H1 (cell line): ENCODE measurements around the gene INO80. TPM values are rescaled to one million over a fixed set of nuclear protein-coding genes. Genes with fewer than 3 reads are reported as not detected.

Experiments used
- CTCF ChIA-PET: fragments of 300-600 bp; sonication (Branson Sonifier 250); formaldehyde crosslinking; loops from one replicate; lab custom pipeline; 2021; ENCODE audit not compliant: partially characterized antibody; lab: Charles Lee
- POLR2A ChIA-PET: fragments of 300-600 bp; sonication (Branson Sonifier 250); formaldehyde crosslinking; loops from one replicate; lab custom pipeline; 2021; ENCODE audit warnings: inconsistent platforms; ENCODE audit not compliant: partially characterized antibody; lab: Charles Lee
- DNase-seq, 2 experiments: peaks; one replicate each; pipeline versions ENCODE4 v3.0.0 to v3.0.0-alpha.2; 2010 to 2022; ENCODE audit warnings: low spot score in 2 of 2, low read depth in 1 of 2, mixed read lengths in 1 of 2
- FAIRE-seq: peaks from 2 replicates; lab custom pipeline; 2011; peaks lifted over from hg19 to GRCh38; lab: Jason Lieb, UNC
- H2AFZ ChIP-seq: 2 replicates; pipeline ENCODE4 v1.8.1; 2012; ENCODE audit warnings: low read length, inconsistent platforms
- H2AK5ac ChIP-seq: 2 replicates; pipeline ENCODE4 v1.6.1; 2013; ENCODE audit warnings: low read depth, low read length
- H2BK120ac ChIP-seq: replicated peaks from 2 replicates; pipeline ENCODE3; 2013; ENCODE audit warnings: low read depth, low read length, inconsistent platforms
- H2BK12ac ChIP-seq: 2 replicates; pipeline ENCODE4 v1.6.1; 2013; ENCODE audit warnings: low read depth, low read length
- H2BK15ac ChIP-seq: 2 replicates; pipeline ENCODE4 v1.6.1; 2013; ENCODE audit warnings: low read length
- H2BK20ac ChIP-seq: 2 replicates; pipeline ENCODE4 v1.6.1; 2013; ENCODE audit warnings: low read length
- H2BK5ac ChIP-seq: 2 replicates; pipeline ENCODE4 v1.6.1; 2013; ENCODE audit warnings: low read depth, low read length
- H3K14ac ChIP-seq: 2 replicates; pipeline ENCODE4 v1.6.1; 2013; ENCODE audit warnings: inconsistent platforms; ENCODE audit not compliant: insufficient read length
- H3K18ac ChIP-seq: 2 replicates; pipeline ENCODE4 v1.6.1; 2013; ENCODE audit warnings: low read length; ENCODE audit errors: extremely low read depth
- H3K23ac ChIP-seq: 2 replicates; pipeline ENCODE4 v1.6.1; 2013; ENCODE audit warnings: inconsistent platforms; ENCODE audit not compliant: insufficient read length
- H3K23me2 ChIP-seq: 2 replicates; pipeline ENCODE4 v1.6.1; 2013; ENCODE audit warnings: low read depth, low read length
- H3K27ac ChIP-seq: 2 replicates; pipeline ENCODE4 v1.6.1; 2011; ENCODE audit warnings: low read depth, low read length, inconsistent platforms
- H3K27me3 ChIP-seq, 4 experiments: replicated peaks in 1 of 4; 1 replicate in 1 of 4; 2 replicates in 3 of 4; pipeline versions ENCODE4 v1.6.1 to v1.8.1; 2011 to 2013; ENCODE audit warnings: low read length in 3 of 4, mild to moderate bottlenecking in 3 of 4, inconsistent platforms in 2 of 4, mixed read lengths in 2 of 4, moderate library complexity in 1 of 4; ENCODE audit not compliant: control insufficient read depth in 3 of 4, insufficient read depth in 3 of 4; ENCODE audit errors: extremely low read depth in 1 of 4
- H3K36me3 ChIP-seq, 4 experiments: 2 replicates each; pipeline versions ENCODE4 v1.6.1 to v1.8.1; 2011 to 2013; ENCODE audit warnings: mild to moderate bottlenecking in 4 of 4, low read length in 3 of 4, moderate library complexity in 2 of 4, control low read depth in 1 of 4, inconsistent platforms in 1 of 4; ENCODE audit not compliant: insufficient read depth in 4 of 4, control insufficient read depth in 2 of 4
- H3K4ac ChIP-seq: replicated peaks from 2 replicates; pipeline ENCODE3; 2013; ENCODE audit warnings: low read length, low read depth, mixed read lengths, inconsistent platforms; ENCODE audit not compliant: insufficient read length
- H3K4me1 ChIP-seq, 4 experiments: replicated peaks in 1 of 4; 1 replicate in 1 of 4; 2 replicates in 3 of 4; pipeline versions ENCODE4 v1.6.1 to v1.8.1; 2011 to 2013; ENCODE audit warnings: low read length in 3 of 4, inconsistent platforms in 2 of 4, mixed read lengths in 1 of 4; ENCODE audit not compliant: insufficient read depth in 4 of 4, control insufficient read depth in 3 of 4
- H3K4me2 ChIP-seq, 2 experiments: 2 replicates each; pipeline versions ENCODE4 v1.6.1 to v1.8.1; 2011 to 2013; ENCODE audit warnings: low read depth in 2 of 2, low read length in 2 of 2, control low read depth in 1 of 2, inconsistent platforms in 1 of 2, mild to moderate bottlenecking in 1 of 2; ENCODE audit not compliant: insufficient read depth in 1 of 2
- H3K4me3 ChIP-seq, 4 experiments: fragments of 200-600, 300-600 bp in 1 of 4; sonication (generic), shearing (Covaris generic), sonication (Bioruptor Twin) in 1 of 4; 2 replicates each; pipeline versions ENCODE4 v1.5.1 to v1.8.1; 2011 to 2016; ENCODE audit warnings: low read length in 4 of 4, low read depth in 3 of 4, control low read depth in 2 of 4, inconsistent platforms in 2 of 4, mild to moderate bottlenecking in 2 of 4, mixed read lengths in 1 of 4, moderate library complexity in 1 of 4; ENCODE audit not compliant: insufficient read depth in 2 of 4; ENCODE audit errors: extremely low read depth in 1 of 4
- H3K56ac ChIP-seq: replicated peaks from 2 replicates; pipeline ENCODE3; 2013; ENCODE audit warnings: low read depth, mild to moderate bottlenecking, mixed read lengths, low read length, inconsistent platforms; ENCODE audit not compliant: insufficient read length
- H3K79me1 ChIP-seq: 2 replicates; pipeline ENCODE4 v1.6.1; 2013; ENCODE audit warnings: low read depth, low read length, control low read depth
- H3K79me2 ChIP-seq, 2 experiments: 2 replicates each; pipeline versions ENCODE4 v1.6.1 to v1.8.1; 2012 to 2013; ENCODE audit warnings: low read length in 2 of 2, mild to moderate bottlenecking in 2 of 2, inconsistent platforms in 1 of 2; ENCODE audit not compliant: insufficient read depth in 2 of 2, control insufficient read depth in 1 of 2
- H3K9ac ChIP-seq, 4 experiments: replicated peaks in 1 of 4; 1 replicate in 1 of 4; 2 replicates in 3 of 4; pipeline versions ENCODE4 v1.6.1 to v1.8.1; 2011 to 2013; ENCODE audit warnings: low read depth in 3 of 4, low read length in 3 of 4, control low read depth in 2 of 4, mild to moderate bottlenecking in 2 of 4, moderate library complexity in 2 of 4, inconsistent platforms in 1 of 4; ENCODE audit errors: extremely low read depth in 1 of 4
- H3K9me3 ChIP-seq, 2 experiments: 2 replicates each; pipeline versions ENCODE4 v1.6.1 to v1.8.1; 2012 to 2013; ENCODE audit warnings: mild to moderate bottlenecking in 2 of 2, moderate library complexity in 2 of 2, control low read depth in 1 of 2, inconsistent platforms in 1 of 2, low read depth in 1 of 2, low read length in 1 of 2, mixed read lengths in 1 of 2; ENCODE audit not compliant: insufficient read depth in 2 of 2
- H4K20me1 ChIP-seq, 2 experiments: replicated peaks in 1 of 2; 2 replicates each; pipeline versions ENCODE3 to v1.8.1; 2011 to 2013; ENCODE audit warnings: inconsistent platforms in 2 of 2, low read length in 2 of 2, mild to moderate bottlenecking in 1 of 2; ENCODE audit not compliant: insufficient read depth in 2 of 2, control insufficient read depth in 1 of 2
- H4K5ac ChIP-seq: 2 replicates; pipeline ENCODE4 v1.6.1; 2013; ENCODE audit warnings: low read length, low read depth, mixed read lengths, inconsistent platforms; ENCODE audit not compliant: insufficient read length
- H4K8ac ChIP-seq: 2 replicates; pipeline ENCODE4 v1.8.0; 2013; ENCODE audit warnings: mild to moderate bottlenecking, moderate library complexity, low read length, inconsistent platforms; ENCODE audit not compliant: insufficient read depth; ENCODE audit errors: extremely low read depth
- H4K91ac ChIP-seq: replicated peaks from 2 replicates; pipeline ENCODE3; 2013; ENCODE audit warnings: low read length, mixed read lengths, inconsistent platforms; ENCODE audit not compliant: insufficient read length
- BACH1 ChIP-seq: IDR thresholded peaks from 2 replicates; pipeline ENCODE4 v1.6.1; 2012; ENCODE audit warnings: low read length, improper control_type of control experiment
- CBX8 ChIP-seq: fragments of 300-800, 300-1000 bp; sonication (generic); IDR thresholded peaks from 2 replicates; pipeline ENCODE4 v1.7.1; 2016; ENCODE audit warnings: low read depth, low read length, borderline replicate concordance
- GABPA ChIP-seq: IDR thresholded peaks from 2 replicates; pipeline ENCODE4 v1.6.1; 2011; ENCODE audit warnings: mild to moderate bottlenecking, low read length, moderate library complexity, borderline replicate concordance; ENCODE audit not compliant: insufficient read depth
- MAFK ChIP-seq: IDR thresholded peaks from 2 replicates; pipeline ENCODE4 v1.6.1; 2012; ENCODE audit warnings: low read depth, mild to moderate bottlenecking, improper control_type of control experiment, low read length
- NRF1 ChIP-seq: IDR thresholded peaks from 2 replicates; pipeline ENCODE4 v1.6.1; 2011; ENCODE audit warnings: mild to moderate bottlenecking, low read depth, low read length, improper control_type of control experiment
- POU5F1 ChIP-seq: IDR thresholded peaks from 2 replicates; pipeline ENCODE4 v1.6.1; 2011; ENCODE audit warnings: low read depth, mild to moderate bottlenecking, low read length, moderate library complexity
- RFX5 ChIP-seq: IDR thresholded peaks from 2 replicates; pipeline ENCODE4 v1.6.1; 2011; ENCODE audit warnings: low read depth, low read length, improper control_type of control experiment, borderline replicate concordance
- SIX5 ChIP-seq: IDR thresholded peaks from 2 replicates; pipeline ENCODE4 v1.6.1; 2011; ENCODE audit warnings: mild to moderate bottlenecking, low read depth, low read length
- TAF7 ChIP-seq: optimal IDR thresholded peaks from 2 replicates; pipeline ENCODE3; 2011; ENCODE audit warnings: low read depth, mild to moderate bottlenecking, inconsistent platforms, low read length, moderate library complexity, borderline replicate concordance
- TBP ChIP-seq: IDR thresholded peaks from 2 replicates; pipeline ENCODE4 v1.6.1; 2011; ENCODE audit warnings: low read depth, low read length, improper control_type of control experiment
- ZNF274 ChIP-seq: IDR thresholded peaks from 2 replicates; pipeline ENCODE4 v1.7.0; 2012; ENCODE audit warnings: low read length, borderline replicate concordance; ENCODE audit errors: extremely low read depth
- WGBS, 2 experiments: shearing (Covaris generic) in 1 of 2; methylation state at CpG; one replicate each; pipeline versions ENCODE4 v1.1.6 to v1.1.7; 2013 to 2015; ENCODE audit warnings: low lambda C conversion rate in 2 of 2, mixed read lengths in 2 of 2, inconsistent platforms in 1 of 2, low coverage in 1 of 2, missing lambda C conversion rate in 1 of 2; ENCODE audit not compliant: insufficient replicate concordance in 2 of 2, insufficient coverage in 1 of 2, insufficient read length in 1 of 2; ENCODE audit errors: extremely low coverage in 1 of 2, missing lambda C conversion rate in 1 of 2; 5-methylcytosine and 5-hydroxymethylcytosine counted together
- polyA plus RNA-seq, 7 experiments: library from polyadenylated mRNA; depleted of rRNA in 3 of 7; stranded (reverse) in 5 of 7; unstranded in 2 of 7; fragments of >200 nt in 5 of 7; fragments of 200-250 nt in 2 of 7; gene quantifications; 1 replicate in 5 of 7; 2 replicates in 1 of 7; 4 replicates in 1 of 7; pipeline versions ENCODE4 v1.2.1 to v1.2.3, GENCODE V29; 2011 to 2013; ENCODE audit warnings: missing spikeins in 2 of 7, mixed read lengths in 2 of 7
- total RNA-seq: library from RNA; stranded (reverse); fragmentation: NEBNext Ultra II Directional; extraction: Animal tissue kit (Norgen Biotek cat#: 25700); gene quantifications from 2 replicates; pipeline ENCODE4 v1.2.1, GENCODE V29; 2021
- TF ChIP-seq, protein P1 (sequence below): IDR thresholded peaks from 2 replicates; pipeline ENCODE4 v1.6.1; 2011; ENCODE audit warnings: low read length, improper control_type of control experiment

Gene INO80
- total and polyA plus RNA-seq, 2 of the 8 experiments (the other 6 are each of a cell fraction or from before 2014, with no cell fraction given), result 4.3 to 24.5 TPM

DNA sequence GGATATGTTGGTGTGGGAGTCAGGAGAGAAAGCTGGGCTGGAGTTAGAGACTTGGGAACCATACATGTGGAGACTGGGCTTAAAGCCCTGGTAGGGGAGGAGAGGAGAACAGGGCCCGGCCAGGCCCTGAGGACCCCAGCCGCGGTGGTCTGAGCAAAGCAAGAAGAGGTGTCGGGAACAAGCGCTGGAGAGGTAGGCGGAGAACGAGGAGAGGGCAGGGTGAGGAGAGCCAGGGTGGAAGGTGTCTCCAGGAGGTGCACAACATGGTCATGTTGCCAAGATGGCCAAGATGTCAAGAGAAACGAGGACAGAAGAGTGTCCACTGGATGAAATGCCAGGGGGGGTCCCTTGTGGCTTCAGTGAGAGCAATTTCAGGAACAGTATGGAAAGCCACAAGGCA lies 157.4 kb downstream of the INO80 start:
- Histone ChIP-seq H4K5ac (no peak overlapping the region), H3K9ac (no peak overlapping the region), H3K27ac (no peak overlapping the region), H3K23me2 (no peaks in the 10 kb centered on the region), H3K36me3 (peaks cover 8 to 33% (median 12%) of the 10 kb centered on the region in 4 experiments), H2AFZ (no peak overlapping the region), H2BK5ac (peak overlapping the region; percentile 44; the same call in 1 of the 2 replicates), H3K4me3 (no peak overlapping the region), H3K79me1 (no peaks in the 10 kb centered on the region; the same call in 1 of the 2 replicates), H3K9me3 (no peaks in the 10 kb centered on the region), H3K4ac (no peak overlapping the region), H3K4me2 (no peak overlapping the region), H4K20me1 (peaks cover 0 to 12% of the 10 kb centered on the region in 2 experiments), H2BK120ac (no peak overlapping the region), H3K79me2 (peaks cover 0 to 26% of the 10 kb centered on the region in 2 experiments; a peak in 2 of 4 replicates), H3K14ac (no peak overlapping the region), H2BK15ac (no peak overlapping the region), H3K27me3 (no peaks in the 10 kb centered on the region), H3K18ac (no peak overlapping the region), H3K4me1 (peaks cover 0 to 9% (median 4%) of the 10 kb centered on the region in 4 experiments; a peak in 5 of 7 replicates), H2AK5ac (no peak overlapping the region), H2BK20ac (0 out of 2 replicates have a peak overlapping the region, but pooled peaks have one; percentile 18), H2BK12ac (no peak overlapping the region), H3K56ac (no peak overlapping the region), H4K8ac (no peak overlapping the region), H3K23ac (no peak overlapping the region), H4K91ac (no peak overlapping the region)
- no peak for FAIRE-seq
- ChIA-PET CTCF (interaction anchor here (0.7 to 2.9 kb wide), 6 partner anchors 17 to 630 kb away, joined by 3 to 17 read pairs (median 3); no protein-coding TSS in a partner anchor), POLR2A (interaction anchor here (0.8 to 28.7 kb wide), 10 partner anchors 10 to 156 kb away, joined by 3 to 1505 read pairs (median 12); partner anchors contain the start of genes CHAC1 and DLL4)
- 94% methylated on average over 8 of the region's 8 CpGs; no CpG with 5 or more reads in 1 of the 2 experiments for WGBS, 2 experiments
- DNase-seq, result no peak
- no peak for TF ChIP-seq TAF7
- TF ChIP-seq MAFK, result no peak
- no peak for TF ChIP-seq SIX5
- TF ChIP-seq, protein P1, sequence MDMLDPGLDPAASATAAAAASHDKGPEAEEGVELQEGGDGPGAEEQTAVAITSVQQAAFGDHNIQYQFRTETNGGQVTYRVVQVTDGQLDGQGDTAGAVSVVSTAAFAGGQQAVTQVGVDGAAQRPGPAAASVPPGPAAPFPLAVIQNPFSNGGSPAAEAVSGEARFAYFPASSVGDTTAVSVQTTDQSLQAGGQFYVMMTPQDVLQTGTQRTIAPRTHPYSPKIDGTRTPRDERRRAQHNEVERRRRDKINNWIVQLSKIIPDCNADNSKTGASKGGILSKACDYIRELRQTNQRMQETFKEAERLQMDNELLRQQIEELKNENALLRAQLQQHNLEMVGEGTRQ, result no peak
- TF ChIP-seq TBP, result no peak
- TF ChIP-seq CBX8, result no peak
- TF ChIP-seq BACH1, result no peak
- no peak for TF ChIP-seq POU5F1
- TF ChIP-seq NRF1, result no peak
- TF ChIP-seq GABPA, result no peak
- no peak for TF ChIP-seq RFX5
- no peak for TF ChIP-seq ZNF274
